HG03064 (cell line): ENCODE data around the gene KRTAP24-1.

Experiments
- ATAC-seq: cut with Tn5 transposase; IDR thresholded peaks from one replicate; pipeline ENCODE4 v1.9.1; 2021; ENCODE audit warnings: low read depth; ENCODE audit not compliant: unreplicated experiment

Gene KRTAP24-1

GRCh38 chr21:30238168-30238567, 44.6 kb downstream of the KRTAP24-1 start:
- no peak for ATAC-seq

GRCh38 chr21:30234643-30235042, 48.1 kb downstream of the KRTAP24-1 start:
- ATAC-seq: no peak

- ATAC-seq: no peak
Measured at GRCh38 chr21:30234050-30234449, 48.7 kb downstream of the KRTAP24-1 start.

- ATAC-seq: no peak
Measured at GRCh38 chr21:30233228-30234020, 49.3 kb downstream of the KRTAP24-1 start.

- no peak for ATAC-seq
Measured at GRCh38 chr21:30232011-30232410, 50.7 kb downstream of the KRTAP24-1 start.
